ENCODE results near the gene C16orf89.

The C16orf89 gene

GRCh38 chr16:5054876-5055865, 10.6 kb downstream of the C16orf89 start:
- no peak for TF ChIP-seq TAF1 (IDR thresholded peaks at IDR 0.05; ENCODE audit: borderline replicate concordance, insufficient read depth, low read length)
- TF ChIP-seq REST (IDR thresholded peaks at IDR 0.05; ENCODE audit: insufficient read depth in 1 of 2, low read depth in 2 of 2, low read length in 2 of 2): no peak
- no peak for TF ChIP-seq POLR2AphosphoS5 (IDR thresholded peaks at IDR 0.05; ENCODE audit: low read depth, low read length)
- no peak for TF ChIP-seq FOXP2 (optimal IDR thresholded peaks at IDR 0.05; ENCODE audit: borderline replicate concordance, extremely low read depth, extremely low read length, insufficient read depth)
- TF ChIP-seq SIN3A (IDR thresholded peaks at IDR 0.05; ENCODE audit: borderline replicate concordance, insufficient read depth, low read length): no peak

- TF ChIP-seq TAF1 (IDR thresholded peaks at IDR 0.05; ENCODE audit: borderline replicate concordance, insufficient read depth, low read length): no peak
These were observed 18.8 kb downstream of the C16orf89 start for GRCh38 chr16:5046914-5047313.

- no peak for TF ChIP-seq POLR2AphosphoS5 (IDR thresholded peaks at IDR 0.05; ENCODE audit: low read depth, low read length)
- TF ChIP-seq REST (IDR thresholded peaks at IDR 0.05; ENCODE audit: insufficient read depth in 1 of 2, low read depth in 2 of 2, low read length in 2 of 2): no peak
- TF ChIP-seq FOXP2 (optimal IDR thresholded peaks at IDR 0.05; ENCODE audit: borderline replicate concordance, extremely low read depth, extremely low read length, insufficient read depth): no peak
- TF ChIP-seq SIN3A (IDR thresholded peaks at IDR 0.05; ENCODE audit: borderline replicate concordance, insufficient read depth, low read length): no peak
- TF ChIP-seq TAF1 (IDR thresholded peaks at IDR 0.05; ENCODE audit: borderline replicate concordance, insufficient read depth, low read length): no peak
These were observed 20.1 kb downstream of the C16orf89 start for GRCh38 chr16:5045499-5046115.

- no peak for TF ChIP-seq REST (IDR thresholded peaks at IDR 0.05; ENCODE audit: insufficient read depth in 1 of 2, low read depth in 2 of 2, low read length in 2 of 2)
- TF ChIP-seq TAF1 (IDR thresholded peaks at IDR 0.05; ENCODE audit: borderline replicate concordance, insufficient read depth, low read length): no peak
- TF ChIP-seq SIN3A (IDR thresholded peaks at IDR 0.05; ENCODE audit: borderline replicate concordance, insufficient read depth, low read length): no peak
- no peak for TF ChIP-seq POLR2AphosphoS5 (IDR thresholded peaks at IDR 0.05; ENCODE audit: low read depth, low read length)
- TF ChIP-seq FOXP2 (optimal IDR thresholded peaks at IDR 0.05; ENCODE audit: borderline replicate concordance, extremely low read depth, extremely low read length, insufficient read depth): no peak
These were observed 21.7 kb downstream of the C16orf89 start for GRCh38 chr16:5044011-5044540.

GRCh38 chr16:5042574-5043171, 23.1 kb downstream of the C16orf89 start:
- TF ChIP-seq REST (IDR thresholded peaks at IDR 0.05; ENCODE audit: insufficient read depth in 1 of 2, low read depth in 2 of 2, low read length in 2 of 2) (peak in 1 of 2 experiments; percentile 79; a peak in 2 of 4 replicates), FOXP2 (optimal IDR thresholded peaks at IDR 0.05; ENCODE audit: borderline replicate concordance, extremely low read depth, extremely low read length, insufficient read depth) (no peak), TAF1 (IDR thresholded peaks at IDR 0.05; ENCODE audit: borderline replicate concordance, insufficient read depth, low read length) (no peak), SIN3A (IDR thresholded peaks at IDR 0.05; ENCODE audit: borderline replicate concordance, insufficient read depth, low read length) (no peak)
